Embryonic facial prominence (tissue), 1 donor: ENCODE results near the gene ZFC3H1.

Source experiments
- DNase-seq: peaks from one replicate; pipeline ENCODE4 v3.0.0-alpha.2; 2016; ENCODE audit errors: extremely low spot score

Gene ZFC3H1

DNA sequence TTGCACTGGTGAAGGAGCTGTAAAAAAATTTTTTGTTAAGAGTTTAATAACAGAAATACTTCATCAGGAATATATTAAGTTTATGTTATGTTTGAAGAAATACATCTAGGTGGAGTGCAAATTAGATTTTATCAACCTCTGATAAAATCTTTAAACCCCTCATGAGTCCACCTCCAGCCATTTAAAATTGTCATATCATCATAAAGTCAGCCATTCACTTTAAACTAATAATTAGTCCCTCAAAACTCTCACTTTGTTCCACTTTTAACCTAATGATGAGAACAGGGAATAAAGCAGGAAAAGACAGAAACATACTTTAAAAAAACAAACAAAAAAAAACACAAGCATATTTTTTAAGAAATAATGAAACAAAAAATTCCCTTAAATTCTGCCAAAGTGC is 25.1 kb downstream of the ZFC3H1 start:
- no peak for DNase-seq

DNA sequence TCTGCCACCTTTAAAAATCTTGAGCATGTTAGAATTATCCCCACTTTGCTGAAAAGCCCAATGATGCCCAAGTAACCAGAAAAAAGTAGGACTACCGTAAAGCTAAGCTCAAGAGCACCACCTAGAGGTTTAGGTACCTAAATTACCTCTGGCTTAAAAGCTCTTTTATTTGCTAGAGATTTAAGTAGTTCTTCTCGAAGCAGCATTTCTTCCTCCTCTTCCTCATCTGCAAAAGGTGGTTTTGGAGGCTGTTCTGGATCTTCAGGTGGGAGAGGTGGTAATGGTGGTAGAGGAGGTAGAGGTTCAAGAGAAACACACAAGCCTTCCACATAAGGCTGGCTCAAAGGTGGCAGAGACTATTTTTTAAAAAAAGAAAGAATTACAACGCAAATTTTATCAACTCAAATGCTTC is 26.9 kb downstream of the ZFC3H1 start:
- DNase-seq = no peak

DNA sequence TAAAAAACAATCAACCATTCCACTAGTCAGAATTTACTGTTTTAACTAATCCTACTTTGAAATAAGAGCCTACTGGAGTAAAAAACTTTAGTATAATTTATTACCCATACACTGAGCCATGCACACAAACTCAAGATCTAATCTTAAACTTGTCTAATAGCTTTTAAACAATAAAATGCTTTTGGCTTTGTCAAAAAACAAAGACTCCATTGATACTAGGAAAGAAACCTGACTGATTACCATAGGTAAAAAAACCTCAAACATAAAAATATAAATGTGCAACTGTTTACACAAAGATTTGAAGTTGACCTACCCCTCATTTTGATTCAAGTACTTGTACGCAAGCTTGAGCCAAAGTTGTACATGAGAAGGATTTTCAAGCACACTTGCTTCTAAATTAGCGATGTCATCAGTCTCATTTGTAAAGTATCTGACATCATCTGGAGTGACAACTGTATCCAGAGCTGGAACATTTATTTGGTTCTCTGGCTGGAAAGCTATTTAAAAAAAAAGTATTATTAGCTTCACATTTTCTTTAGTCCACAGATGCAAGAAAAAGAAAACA is 36.1 kb downstream of the ZFC3H1 start:
- DNase-seq = no peak

DNA sequence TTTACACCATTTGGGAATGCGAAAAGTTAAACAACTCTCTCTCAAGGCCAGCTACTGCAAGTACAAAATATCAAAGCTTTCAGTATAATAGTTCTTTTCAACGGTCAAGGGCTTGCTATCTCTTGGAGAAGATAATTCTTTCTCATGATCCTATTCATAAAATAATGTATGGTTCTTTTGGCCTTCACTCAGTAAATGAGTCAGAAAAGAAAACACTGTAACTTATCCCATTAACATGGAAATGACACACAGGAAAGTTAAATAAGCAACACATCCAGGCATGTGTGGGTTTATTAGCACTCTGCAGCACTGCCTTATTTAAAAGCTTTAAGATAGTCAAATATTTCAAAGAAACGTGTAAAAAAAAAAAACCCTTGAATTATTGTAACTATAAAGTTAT is 36.9 kb downstream of the ZFC3H1 start:
- no peak for DNase-seq

DNA sequence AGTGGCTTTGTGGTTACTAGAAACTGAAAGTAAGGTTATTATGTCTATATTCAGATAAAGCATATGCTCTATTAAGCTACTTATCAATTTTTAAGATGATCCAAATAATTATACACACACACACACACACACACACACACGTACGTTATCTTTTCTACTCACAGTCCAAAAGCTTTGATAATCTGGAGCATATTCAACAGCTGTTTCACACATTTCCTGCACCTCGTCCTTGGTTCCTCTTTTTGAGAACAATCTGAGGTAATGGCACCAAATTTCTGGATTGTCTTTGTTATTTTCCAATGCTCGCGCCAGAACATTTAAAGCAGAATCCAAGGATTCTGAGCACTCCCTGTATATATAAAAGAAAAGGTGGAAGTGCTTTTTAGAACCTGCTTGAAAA is 37.5 kb downstream of the ZFC3H1 start:
- DNase-seq = no peak

DNA sequence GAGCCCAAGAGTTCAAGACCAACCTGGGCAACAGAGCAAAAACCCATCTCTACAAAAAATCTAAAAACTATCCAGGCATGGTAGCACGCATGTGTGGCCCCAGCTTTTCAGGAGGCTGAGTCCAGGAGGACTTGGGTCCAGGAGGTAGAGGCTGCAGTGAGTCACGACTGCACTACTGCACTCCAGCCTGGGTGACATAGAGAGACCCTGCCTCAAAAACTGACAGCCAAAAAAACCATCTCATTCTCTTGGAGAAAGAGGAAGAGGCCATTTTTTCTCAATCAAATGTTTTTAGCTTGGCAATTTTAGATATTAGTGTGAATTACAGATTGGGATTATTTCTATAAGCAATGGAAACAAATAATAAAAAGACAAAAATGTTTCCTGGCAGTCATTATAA is 38.2 kb downstream of the ZFC3H1 start:
- DNase-seq = no peak

DNA sequence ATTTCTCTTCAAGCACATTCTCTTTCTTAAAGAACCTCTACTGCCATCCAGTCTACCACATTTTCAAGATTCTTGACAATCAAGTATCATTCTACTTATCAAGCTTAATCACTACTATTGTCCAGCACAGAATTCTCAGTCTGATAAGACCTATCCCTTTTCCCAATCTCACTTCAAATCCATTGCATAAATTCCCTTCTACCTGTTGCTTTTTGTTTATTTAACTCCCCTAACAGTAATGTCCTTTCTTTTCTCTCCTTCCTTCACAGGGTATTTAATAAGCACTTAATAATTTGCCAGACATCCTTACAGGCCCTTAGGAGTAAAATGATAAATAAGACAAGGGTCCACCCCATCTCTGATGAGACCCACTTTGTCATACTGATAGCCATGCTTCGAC is 41.7 kb downstream of the ZFC3H1 start:
- DNase-seq = no peak

DNA sequence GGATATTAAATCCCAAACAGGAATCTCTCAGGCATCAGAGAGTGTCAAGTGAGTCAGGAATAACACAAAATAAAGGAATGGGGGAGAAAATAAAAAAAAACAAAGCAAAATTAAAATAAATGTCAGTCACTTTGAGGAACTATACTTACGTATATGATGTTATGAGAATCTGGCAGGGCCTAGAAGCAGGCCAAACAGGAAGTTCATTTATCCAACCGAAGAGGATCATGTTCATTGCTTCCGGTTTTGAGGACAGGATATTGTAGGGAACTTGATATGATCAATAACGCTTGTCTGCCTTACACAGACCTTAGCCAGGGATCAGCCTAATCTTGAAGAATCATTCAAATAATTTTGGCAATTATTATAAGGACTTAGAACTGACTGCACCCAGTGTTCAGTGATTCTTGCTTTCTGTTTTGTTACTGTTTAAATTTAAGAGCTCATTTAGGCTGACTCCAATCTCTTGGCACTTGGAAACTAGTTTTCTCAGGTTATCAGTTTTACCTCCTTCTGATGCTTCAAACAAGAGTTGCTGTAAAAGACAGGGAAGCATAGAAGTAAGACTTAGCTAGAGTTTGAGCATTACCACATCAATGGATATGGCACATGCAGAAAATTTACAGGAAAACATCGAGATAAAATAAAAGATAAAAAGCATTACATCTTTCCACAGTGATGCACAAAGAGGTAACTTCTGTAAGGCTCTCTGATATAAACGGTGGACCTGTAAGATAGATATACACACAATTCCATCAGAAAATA is 53.4 kb downstream of the ZFC3H1 start:
- no peak for DNase-seq

DNA sequence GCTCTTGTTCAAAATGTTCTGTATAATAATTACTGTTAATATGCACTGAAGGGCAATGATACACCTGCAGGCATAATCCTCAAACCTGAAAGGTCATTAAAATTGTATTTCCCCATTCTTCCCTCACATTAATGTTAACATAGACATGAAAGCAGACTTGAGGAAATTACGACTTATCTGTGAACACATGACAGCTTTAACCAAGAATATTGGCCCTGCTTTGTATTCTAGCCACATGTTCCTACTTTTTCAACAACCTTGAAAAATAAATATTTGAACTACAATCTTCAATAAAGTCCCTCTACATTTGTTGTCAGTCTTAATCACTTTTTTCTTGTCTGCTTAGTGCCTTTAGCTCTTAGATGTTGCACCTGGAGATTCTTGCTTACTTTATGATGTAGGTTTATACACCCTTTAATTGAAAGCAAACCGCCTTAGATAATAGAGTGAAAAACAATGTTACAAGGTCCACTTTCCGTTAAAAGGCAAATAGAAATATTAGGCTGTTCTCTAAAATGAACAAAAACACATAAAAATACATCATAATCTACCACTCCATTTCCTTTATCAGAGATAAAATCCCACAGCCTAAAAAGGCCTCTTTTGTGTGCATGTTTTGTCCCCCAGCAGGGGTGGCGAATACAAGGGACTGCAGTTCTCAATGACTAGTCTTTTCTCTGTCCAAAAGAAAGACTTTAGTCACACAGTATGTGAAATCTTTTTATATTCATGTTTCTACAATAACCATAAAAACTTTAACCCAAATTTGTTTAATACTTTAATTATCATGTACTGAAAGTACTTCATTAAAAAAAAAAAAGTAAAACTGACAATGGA is 55.9 kb downstream of the ZFC3H1 start:
- no peak for DNase-seq

DNA sequence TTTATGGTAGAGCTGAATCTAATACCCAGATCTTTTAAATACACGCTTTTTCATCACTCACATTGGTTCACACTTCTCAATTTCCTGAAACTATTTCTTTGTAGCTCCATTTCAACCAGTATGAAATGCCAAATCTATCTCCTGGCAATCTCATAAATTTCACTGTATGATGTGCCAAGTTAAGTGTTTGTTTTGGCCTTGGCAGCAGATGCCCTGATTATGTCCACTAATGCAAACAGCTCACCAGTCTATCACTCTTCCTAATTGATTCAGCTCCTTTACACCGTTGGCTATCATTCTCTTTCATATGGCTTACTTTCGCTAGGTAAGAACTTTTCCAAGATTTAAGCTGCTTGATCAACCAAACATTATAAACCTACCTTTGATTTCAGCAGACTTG is 58.6 kb downstream of the ZFC3H1 start:
- DNase-seq = no peak

DNA sequence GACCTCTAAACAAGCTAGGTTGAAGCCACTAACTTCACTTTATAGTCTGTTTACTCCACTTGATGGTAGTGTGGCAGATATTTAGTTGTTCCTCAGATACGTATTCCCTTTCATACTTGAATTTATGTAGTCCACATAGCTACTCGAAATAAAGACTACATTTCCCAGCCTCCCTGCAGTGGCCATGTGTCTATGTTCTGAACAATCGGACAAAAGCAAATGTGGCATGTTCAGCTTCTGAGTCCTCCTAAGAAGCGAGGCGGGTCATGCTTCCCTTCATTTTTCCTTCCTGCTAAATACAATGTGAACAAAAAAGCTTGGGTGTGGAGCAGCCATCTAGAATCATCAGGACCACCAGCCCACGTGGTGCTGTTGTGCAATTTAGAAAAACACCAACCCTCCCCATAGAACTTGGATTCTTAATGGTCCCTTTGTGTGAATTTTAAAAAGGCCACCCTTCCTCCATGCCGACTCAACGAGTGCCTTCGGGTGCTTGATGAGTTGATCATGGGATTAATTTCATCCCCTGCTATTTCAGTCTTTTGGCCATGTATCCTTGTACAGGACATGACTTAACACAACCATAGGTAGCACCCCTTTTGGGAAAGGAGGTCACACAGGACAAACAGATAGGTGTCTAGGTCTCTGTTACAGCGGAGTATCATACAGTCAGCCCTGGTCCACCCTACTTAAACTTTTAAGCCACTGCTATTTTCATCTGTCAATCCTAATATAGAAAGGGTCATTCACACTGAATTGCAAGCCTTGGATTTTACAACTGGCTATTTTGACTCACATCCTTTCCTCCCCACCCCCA is 60.7 kb downstream of the ZFC3H1 start:
- DNase-seq = no peak

DNA sequence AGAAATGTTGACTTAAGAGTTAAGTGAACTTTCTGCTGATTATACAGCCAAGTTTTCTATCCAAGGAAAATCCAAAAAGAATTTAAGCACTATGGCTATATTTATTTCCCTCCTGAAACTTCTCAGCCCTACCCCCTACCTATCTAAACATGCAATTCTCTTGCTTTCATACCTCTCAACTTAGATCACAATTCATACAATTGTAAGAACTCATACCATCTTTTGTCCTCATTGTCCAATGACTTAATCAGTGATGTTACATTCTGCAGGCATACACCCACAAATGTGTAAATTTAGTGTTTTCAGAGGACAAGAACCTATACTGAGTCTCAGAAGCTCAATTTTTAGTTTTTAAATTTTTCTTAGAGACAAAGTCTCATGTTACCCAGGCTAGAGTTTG is 62.1 kb downstream of the ZFC3H1 start:
- no peak for DNase-seq

DNA sequence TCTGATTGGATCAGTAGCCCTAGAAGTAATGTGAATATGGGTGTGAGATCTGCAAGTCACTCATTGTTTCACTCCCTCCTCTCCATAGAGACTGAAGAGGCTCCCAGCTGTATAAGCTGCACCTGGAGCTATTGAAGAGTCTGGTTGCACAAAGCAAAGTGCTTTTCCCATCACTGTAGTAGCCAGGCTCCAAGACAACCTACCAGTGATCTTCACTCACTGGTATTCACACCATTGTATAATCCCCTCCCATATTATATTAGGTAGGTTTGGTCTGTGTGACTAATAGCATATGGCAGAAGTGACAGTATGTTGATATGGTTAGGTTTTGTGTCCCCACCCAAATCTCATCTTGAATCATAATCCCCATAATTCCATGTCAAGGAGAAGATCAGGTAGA is 64.4 kb downstream of the ZFC3H1 start:
- no peak for DNase-seq

DNA sequence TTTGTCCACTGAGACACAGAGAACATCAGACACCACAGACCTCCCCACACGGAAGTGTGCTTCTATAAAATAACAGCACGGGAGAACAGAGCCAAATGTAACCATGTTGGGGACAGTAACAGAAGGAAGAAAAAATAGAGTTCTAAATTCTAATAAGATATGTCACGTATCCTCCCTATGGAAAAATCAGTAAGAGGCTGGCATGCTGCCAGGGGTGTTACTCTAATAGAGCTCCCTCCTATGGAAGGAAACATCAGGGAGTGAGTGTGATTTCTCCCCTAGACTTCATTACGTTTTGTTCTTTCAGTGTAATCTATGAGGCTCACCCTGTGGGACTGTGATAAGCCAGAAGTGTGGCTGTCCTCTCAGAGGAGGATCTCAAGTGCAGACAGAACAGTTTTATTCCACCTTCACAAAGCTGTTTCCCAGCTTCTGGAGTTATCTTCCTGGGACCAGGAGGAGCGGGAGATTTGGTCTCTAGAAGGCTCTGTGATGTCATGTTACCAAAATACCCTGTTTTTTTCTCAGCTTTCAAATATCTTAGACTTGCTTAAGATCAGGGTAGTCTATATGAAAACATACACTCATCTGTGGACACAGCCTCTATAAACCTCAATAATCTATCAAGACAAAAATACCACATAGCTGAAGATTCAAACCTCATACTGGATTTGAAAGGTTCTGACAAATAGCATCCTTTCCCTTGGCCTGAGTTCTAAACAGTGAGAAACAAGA is 69.3 kb downstream of the ZFC3H1 start:
- no peak for DNase-seq

DNA sequence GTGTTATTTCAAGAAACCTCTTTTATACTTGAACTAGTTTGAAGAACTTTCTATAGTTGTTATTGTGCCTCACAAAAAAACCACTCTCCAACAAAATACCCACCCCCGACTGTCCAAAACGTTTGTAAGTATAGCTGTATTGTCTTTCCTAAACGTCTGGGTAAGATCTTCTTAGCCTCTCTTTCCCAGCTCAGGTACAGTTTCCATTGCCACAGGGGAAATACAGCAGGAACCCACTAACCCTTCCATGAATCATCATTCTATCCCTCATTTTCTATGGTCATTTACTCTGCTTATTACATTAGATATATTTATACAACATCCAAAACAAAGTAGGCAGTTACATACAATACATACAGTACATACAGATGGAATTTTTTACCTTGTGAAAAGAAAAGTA is 70.8 kb downstream of the ZFC3H1 start:
- no peak for DNase-seq

DNA sequence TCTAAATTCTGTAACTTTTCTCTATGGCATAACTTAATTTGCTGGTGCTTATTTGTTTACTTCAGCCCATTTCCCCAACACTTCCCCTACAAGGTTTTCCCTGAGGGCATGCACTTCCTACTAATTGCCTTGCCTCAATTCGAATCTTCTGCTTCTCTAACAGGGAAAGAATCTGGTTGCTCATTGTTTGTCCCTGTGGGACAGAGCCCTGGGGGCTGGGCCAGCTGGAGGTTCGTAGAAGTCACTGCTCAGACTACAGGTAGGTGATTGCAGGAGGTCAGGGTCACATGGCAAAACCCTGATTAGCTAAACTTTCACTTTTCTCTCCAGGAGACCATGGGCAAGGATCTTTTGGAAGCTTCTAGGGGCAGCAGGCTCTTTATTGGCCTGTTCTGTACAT is 72.0 kb downstream of the ZFC3H1 start:
- DNase-seq = no peak

DNA sequence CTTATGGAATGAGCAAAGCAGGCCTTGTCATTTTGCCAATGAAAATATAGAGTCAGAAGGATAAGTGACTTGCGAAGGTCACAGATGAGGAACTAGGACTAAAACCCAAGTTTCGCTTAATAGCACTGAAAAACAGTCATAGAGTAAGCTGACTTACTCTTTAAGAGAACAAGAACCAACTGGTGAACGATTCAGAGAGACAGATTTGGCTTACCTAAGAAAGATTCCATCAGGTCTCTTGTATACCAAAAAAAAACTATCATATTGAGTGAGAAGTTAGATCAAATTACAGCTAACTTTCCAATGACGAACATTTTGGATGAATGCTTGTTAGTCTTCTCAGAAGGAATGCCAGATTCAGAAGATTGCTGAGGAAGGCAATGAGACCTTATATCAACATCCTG is 74.2 kb downstream of the ZFC3H1 start:
- DNase-seq = no peak

DNA sequence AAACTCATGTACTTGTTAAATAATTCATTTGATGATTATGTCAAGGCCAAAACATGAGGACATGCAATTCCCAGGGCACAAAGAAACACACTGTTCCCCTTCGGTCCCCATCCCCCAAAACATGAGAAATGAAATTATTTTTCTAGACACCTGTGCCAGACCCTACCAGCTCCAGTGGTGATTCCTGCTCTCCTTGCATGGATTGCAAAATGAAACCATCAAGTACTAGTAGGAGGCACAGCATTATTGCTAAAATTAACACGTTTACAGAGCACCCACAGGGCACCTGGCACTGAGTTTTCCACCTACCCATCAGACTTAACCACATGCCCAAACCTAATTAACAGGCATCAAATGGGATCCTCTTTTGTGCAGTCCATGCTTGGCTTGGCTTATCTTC is 76.6 kb downstream of the ZFC3H1 start:
- no peak for DNase-seq

DNA sequence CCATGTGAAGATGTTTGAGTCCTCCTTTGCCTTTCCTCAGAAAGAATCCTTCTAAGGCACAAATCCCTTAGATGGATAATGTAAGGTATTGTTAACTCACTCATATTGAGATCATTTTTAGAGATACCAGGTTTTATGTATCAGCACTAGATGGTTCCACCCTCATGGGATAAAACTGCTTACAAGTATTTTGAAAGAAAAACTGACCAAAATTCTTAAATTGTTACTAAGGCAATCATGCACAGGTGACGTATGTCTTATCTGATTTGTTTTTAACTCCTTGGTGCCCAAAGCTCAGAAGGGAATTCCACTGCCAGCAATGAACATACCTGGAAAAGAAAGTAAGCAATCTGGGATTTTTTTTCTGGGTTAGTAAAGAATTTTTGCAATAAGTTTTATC is 78.4 kb downstream of the ZFC3H1 start:
- no peak for DNase-seq

DNA sequence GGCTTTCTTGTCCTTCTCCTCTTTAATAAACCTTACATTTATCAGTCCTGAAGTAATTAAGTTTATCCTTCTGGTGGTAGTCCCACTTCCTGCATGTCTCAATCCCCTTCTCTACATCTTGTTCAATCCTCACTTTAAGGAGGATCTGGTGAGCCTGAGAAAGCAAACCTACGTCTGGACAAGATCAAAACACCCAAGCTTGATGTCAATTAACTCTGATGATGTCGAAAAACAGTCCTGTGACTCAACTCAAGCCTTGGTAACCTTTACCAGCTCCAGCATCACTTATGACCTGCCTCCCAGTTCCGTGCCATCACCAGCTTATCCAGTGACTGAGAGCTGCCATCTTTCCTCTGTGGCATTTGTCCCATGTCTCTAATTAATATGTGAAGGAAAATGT is 79.3 kb downstream of the ZFC3H1 start:
- no peak for DNase-seq

DNA sequence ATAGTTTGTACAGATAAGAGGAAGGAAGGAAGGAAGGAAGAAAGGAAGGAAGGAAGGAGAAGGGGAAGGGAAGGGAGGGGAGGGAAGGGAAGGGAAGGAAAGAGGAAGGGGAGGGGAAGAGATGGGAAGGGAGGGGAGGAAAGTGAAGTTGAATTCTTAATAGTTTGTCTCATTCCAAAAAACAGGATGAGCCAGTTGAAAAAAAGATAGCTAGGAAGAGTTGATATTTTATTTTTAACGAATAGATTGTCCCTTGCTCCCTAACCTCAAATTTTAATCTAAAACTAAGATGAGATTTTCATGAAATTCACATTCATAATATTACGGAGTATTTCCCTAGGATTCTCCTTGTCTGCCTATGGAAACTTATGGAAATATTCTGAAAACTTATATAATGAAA is 80.7 kb downstream of the ZFC3H1 start:
- DNase-seq = no peak
